HG03342 (cell line): Measurements from ENCODE around the gene LAMA3.

Experiments used
- ATAC-seq: cut with Tn5 transposase; IDR thresholded peaks from one replicate; pipeline ENCODE4 v1.9.1; 2021; ENCODE audit warnings: mild to moderate bottlenecking, moderate library complexity; ENCODE audit not compliant: unreplicated experiment

LAMA3 gene

GRCh38 chr18:23668731-23669130 lies 20.5 kb upstream of the LAMA3 start:
- ATAC-seq, result no peak

GRCh38 chr18:23669202-23669766 lies 20.0 kb upstream of the LAMA3 start:
- no peak for ATAC-seq

- ATAC-seq, result no peak
Measured at GRCh38 chr18:23669804-23670405, 19.3 kb upstream of the LAMA3 start.

- no peak for ATAC-seq
Measured at GRCh38 chr18:23671564-23671963, 17.7 kb upstream of the LAMA3 start.

- ATAC-seq, result no peak
Measured at GRCh38 chr18:23673725-23674124, 15.5 kb upstream of the LAMA3 start.

- ATAC-seq, result no peak
Measured at GRCh38 chr18:23675236-23675635, 14.0 kb upstream of the LAMA3 start.

GRCh38 chr18:23675896-23676295 lies 13.4 kb upstream of the LAMA3 start:
- no peak for ATAC-seq

- ATAC-seq, result no peak
Measured at GRCh38 chr18:23682045-23682444, 7.2 kb upstream of the LAMA3 start.

GRCh38 chr18:23682472-23682871 lies 6.8 kb upstream of the LAMA3 start:
- no peak for ATAC-seq

GRCh38 chr18:23683155-23683554 lies 6.1 kb upstream of the LAMA3 start:
- no peak for ATAC-seq

- no peak for ATAC-seq
Measured at GRCh38 chr18:23683671-23684070, 5.6 kb upstream of the LAMA3 start.

GRCh38 chr18:23684515-23685197 lies 4.6 kb upstream of the LAMA3 start:
- no peak for ATAC-seq

GRCh38 chr18:23688528-23688927 lies 725 bp upstream of the LAMA3 start:
- ATAC-seq, result no peak

- no peak for ATAC-seq
Measured at GRCh38 chr18:23689616-23690504, 607 bp downstream of the LAMA3 start.

GRCh38 chr18:23690505-23691068 lies 1.3 kb downstream of the LAMA3 start:
- ATAC-seq, result no peak

GRCh38 chr18:23693846-23694245 lies 4.6 kb downstream of the LAMA3 start:
- no peak for ATAC-seq

- ATAC-seq, result no peak
Measured at GRCh38 chr18:23694637-23695430, 5.6 kb downstream of the LAMA3 start.

- ATAC-seq, result no peak
Measured at GRCh38 chr18:23701017-23701416, 11.8 kb downstream of the LAMA3 start.

GRCh38 chr18:23701544-23702064 lies 12.4 kb downstream of the LAMA3 start:
- no peak for ATAC-seq

GRCh38 chr18:23702606-23703005 lies 13.4 kb downstream of the LAMA3 start:
- ATAC-seq, result no peak
